Neural progenitor cell (in vitro differentiated cells): Measurements from ENCODE around the gene NME4.
A peak's percentile ranks its signal among the peaks of the same experiment; 100 is the strongest.

Source experiments
- EZH2 ChIP-seq: fragments of 200-600 bp; sonication (generic); IDR thresholded peaks from 2 replicates; pipeline ENCODE4 v1.6.1; 2017; ENCODE audit warnings: antibody characterized with exemption, mild to moderate bottlenecking, moderate library complexity
- EZH2phosphoT487 ChIP-seq: fragments of 200-600 bp; sonication (generic); IDR thresholded peaks from 2 replicates; pipeline ENCODE4 v1.6.1; 2017; ENCODE audit warnings: antibody characterized with exemption
- TF ChIP-seq, protein P1 (sequence below): fragments of 200-600 bp; sonication (generic); IDR thresholded peaks from 2 replicates; pipeline ENCODE4 v1.5.1; 2017; ENCODE audit warnings: antibody characterized with exemption, mild to moderate bottlenecking

DNA sequence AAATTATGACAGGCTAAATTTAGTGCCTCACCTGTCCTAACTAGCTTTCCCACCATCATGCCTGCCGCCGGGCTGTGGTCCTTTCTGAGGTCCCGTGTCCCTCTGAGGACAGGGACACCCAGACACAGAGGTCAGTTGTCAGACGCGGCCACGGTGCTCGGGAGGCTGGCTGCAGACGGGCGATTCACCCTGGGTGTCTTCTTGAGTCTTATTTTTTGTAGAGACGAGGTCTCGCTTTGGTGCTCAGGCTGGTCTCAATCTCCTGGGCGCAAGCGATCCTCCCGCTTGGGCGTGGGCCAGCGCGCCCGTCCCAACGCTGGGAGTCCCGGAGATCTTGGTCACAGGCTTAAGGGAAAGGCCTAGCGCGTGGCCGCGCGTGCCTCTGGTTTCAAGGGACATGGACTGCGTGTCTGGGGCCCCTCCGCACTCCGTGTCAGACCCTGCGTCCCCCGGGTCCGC, 27.7 kb downstream of the NME4 start:
- TF ChIP-seq EZH2: peak; percentile 74
- TF ChIP-seq, protein P1, sequence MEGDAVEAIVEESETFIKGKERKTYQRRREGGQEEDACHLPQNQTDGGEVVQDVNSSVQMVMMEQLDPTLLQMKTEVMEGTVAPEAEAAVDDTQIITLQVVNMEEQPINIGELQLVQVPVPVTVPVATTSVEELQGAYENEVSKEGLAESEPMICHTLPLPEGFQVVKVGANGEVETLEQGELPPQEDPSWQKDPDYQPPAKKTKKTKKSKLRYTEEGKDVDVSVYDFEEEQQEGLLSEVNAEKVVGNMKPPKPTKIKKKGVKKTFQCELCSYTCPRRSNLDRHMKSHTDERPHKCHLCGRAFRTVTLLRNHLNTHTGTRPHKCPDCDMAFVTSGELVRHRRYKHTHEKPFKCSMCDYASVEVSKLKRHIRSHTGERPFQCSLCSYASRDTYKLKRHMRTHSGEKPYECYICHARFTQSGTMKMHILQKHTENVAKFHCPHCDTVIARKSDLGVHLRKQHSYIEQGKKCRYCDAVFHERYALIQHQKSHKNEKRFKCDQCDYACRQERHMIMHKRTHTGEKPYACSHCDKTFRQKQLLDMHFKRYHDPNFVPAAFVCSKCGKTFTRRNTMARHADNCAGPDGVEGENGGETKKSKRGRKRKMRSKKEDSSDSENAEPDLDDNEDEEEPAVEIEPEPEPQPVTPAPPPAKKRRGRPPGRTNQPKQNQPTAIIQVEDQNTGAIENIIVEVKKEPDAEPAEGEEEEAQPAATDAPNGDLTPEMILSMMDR: no peak
- peak; percentile 76 for TF ChIP-seq EZH2phosphoT487
